Glutamatergic neuron (in vitro differentiated cells): ENCODE results near the gene THSD7B. TPM values are rescaled to one million over a fixed set of nuclear protein-coding genes. Genes with fewer than 3 reads are reported as not detected.

ENCODE experiments used
- DNase-seq: peaks from one replicate; pipeline ENCODE4 v3.0.0; 2022
- H3K27ac Mint-ChIP-seq: one replicate; pipeline ENCODE4 v1.8.0; 2020; ENCODE audit warnings: mild to moderate bottlenecking, mixed read lengths, inconsistent platforms; ENCODE audit not compliant: unreplicated experiment
- H3K27me3 Mint-ChIP-seq: one replicate; pipeline ENCODE4 v1.8.0; 2020; ENCODE audit warnings: mild to moderate bottlenecking, moderate library complexity, mixed read lengths, inconsistent platforms; ENCODE audit not compliant: unreplicated experiment
- H3K36me3 Mint-ChIP-seq: one replicate; pipeline ENCODE4 v1.8.0; 2020; ENCODE audit warnings: mild to moderate bottlenecking, mixed read lengths, inconsistent platforms; ENCODE audit not compliant: unreplicated experiment
- H3K4me1 Mint-ChIP-seq: one replicate; pipeline ENCODE4 v1.8.0; 2020; ENCODE audit warnings: mild to moderate bottlenecking, low read depth, mixed read lengths, inconsistent platforms; ENCODE audit not compliant: unreplicated experiment
- H3K4me3 Mint-ChIP-seq: one replicate; pipeline ENCODE4 v1.8.0; 2020; ENCODE audit warnings: mild to moderate bottlenecking, mixed read lengths, inconsistent platforms; ENCODE audit not compliant: unreplicated experiment
- H3K9me3 Mint-ChIP-seq: one replicate; pipeline ENCODE4 v1.8.0; 2020; ENCODE audit warnings: mild to moderate bottlenecking, moderate library complexity, mixed read lengths, inconsistent platforms; ENCODE audit not compliant: unreplicated experiment
- CTCF ChIP-seq: fragments of 200-600 bp; sonication (generic); IDR thresholded peaks from one replicate; pipeline ENCODE4 v1.5.0; 2021; ENCODE audit not compliant: partially characterized antibody, unreplicated experiment
- total RNA-seq: library from RNA; stranded (reverse); fragmentation: NEBNext Ultra II Directional; extraction: Animal tissue kit (Norgen Biotek cat#: 25700); gene quantifications from one replicate; pipeline ENCODE4 v1.2.1, GENCODE V29; 2021; ENCODE audit not compliant: unreplicated experiment

The THSD7B gene
- total RNA-seq, 1 donor from 2014 or later: 182 TPM

- Mint-ChIP-seq H3K4me3 (no peak overlapping the region), H3K36me3 (peaks cover 17% of the 10 kb centered on the region), H3K4me1 (peaks cover 2% of the 10 kb centered on the region), H3K27me3 (peaks cover 6% of the 10 kb centered on the region), H3K9me3 (peaks cover 2% of the 10 kb centered on the region), H3K27ac (no peak overlapping the region)
- TF ChIP-seq CTCF: no peak
- no peak for DNase-seq
Observed at GRCh38 chr2:137167651-137168050, 402.3 kb downstream of the THSD7B start.

DNA sequence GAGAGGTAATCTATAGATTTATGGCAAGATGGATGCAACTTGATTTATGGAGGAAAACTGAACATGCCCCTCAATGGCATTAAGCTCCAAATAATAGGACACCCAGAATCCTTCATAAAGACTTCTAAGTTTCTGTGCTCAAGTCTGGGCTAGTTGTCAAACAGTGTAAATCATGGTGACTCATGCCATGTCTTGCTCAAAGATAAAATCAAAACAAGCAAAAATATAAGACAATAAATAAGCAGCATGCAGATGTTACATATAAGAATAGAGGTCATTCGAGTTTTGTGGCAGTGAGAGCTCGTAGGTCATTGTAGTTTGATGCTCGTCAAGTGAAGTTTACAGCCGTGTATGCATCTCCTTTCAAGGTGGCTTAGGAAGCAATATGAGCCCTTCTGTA, 403.2 kb downstream of the THSD7B start:
- no peaks in the 10 kb centered on the region for H3K9me3 Mint-ChIP-seq
- H3K36me3 Mint-ChIP-seq: peaks cover 11% of the 10 kb centered on the region
- no peak for DNase-seq
- H3K27me3 Mint-ChIP-seq: no peaks in the 10 kb centered on the region
- H3K27ac Mint-ChIP-seq: no peak overlapping the region
- no peak overlapping the region for H3K4me3 Mint-ChIP-seq
- H3K4me1 Mint-ChIP-seq: peaks cover 2% of the 10 kb centered on the region
- TF ChIP-seq CTCF: no peak

DNA sequence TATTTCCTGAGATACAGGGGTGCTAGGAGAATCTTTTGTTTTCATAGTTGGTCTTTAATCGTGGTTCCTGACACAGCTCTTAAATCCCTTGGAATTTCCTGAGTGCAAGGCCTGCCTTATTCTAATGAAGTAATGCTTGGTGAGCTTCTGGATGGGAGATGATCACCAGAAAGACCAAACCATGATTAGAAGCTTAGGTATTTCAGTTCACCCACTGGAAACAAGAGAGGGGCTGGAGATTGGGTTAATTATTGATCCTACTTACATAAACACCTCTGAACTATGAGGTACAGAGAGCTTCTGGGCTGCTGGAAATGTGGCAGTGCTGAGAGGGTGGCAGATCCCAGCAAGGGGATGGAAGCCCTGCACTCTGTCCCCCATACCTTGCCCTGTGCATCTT, 406.8 kb downstream of the THSD7B start:
- H3K4me3 Mint-ChIP-seq: no peak overlapping the region
- no peak for DNase-seq
- H3K9me3 Mint-ChIP-seq: peaks cover 3% of the 10 kb centered on the region
- no peak overlapping the region for H3K27ac Mint-ChIP-seq
- no peak for TF ChIP-seq CTCF
- no peaks in the 10 kb centered on the region for H3K4me1 Mint-ChIP-seq
- H3K27me3 Mint-ChIP-seq: no peaks in the 10 kb centered on the region
- H3K36me3 Mint-ChIP-seq: peaks cover 6% of the 10 kb centered on the region

DNA sequence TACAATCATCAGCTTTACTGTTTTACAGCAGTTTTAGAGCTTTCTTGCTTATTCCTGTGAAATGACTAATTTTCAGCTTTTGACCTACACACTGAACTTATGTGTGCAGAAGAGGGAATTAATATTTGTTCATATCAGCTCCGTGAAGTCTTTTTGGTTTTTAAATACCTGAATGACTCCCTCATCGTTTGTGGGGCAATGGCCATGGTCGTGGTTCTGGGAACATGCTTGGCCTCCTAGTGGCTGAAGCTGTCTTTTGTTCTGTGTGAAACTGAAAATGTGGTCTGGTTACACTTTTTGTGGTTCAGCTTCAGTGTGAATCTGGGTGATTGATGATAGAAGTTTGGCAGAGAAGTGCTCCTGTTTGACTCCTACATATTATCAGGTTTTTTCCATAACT, 408.1 kb downstream of the THSD7B start:
- no peak overlapping the region for H3K4me3 Mint-ChIP-seq
- TF ChIP-seq CTCF: peak; percentile 66
- H3K27ac Mint-ChIP-seq: no peak overlapping the region
- DNase-seq: no peak
- H3K9me3 Mint-ChIP-seq: peaks cover 3% of the 10 kb centered on the region
- H3K36me3 Mint-ChIP-seq: peaks cover 3% of the 10 kb centered on the region
- no peaks in the 10 kb centered on the region for H3K27me3 Mint-ChIP-seq
- H3K4me1 Mint-ChIP-seq: no peaks in the 10 kb centered on the region

DNA sequence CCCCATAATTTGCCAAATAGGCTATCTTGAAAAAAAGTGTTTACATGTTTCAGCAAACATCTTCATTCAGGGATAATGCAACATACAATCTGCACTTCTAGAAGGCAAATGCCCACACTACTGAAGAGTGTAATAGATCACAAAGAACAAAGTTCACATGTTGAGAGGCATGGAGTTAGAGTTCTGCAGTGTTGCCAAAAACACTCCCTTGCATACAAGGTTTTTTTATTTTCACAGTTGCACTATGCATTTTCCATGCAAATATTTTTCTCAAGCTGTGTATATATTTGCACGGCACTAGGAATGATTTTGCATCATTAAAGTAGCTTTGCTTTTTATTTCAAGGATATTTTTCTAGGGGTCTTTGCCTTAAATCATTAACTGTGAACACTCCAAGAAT, 409.9 kb downstream of the THSD7B start:
- H3K4me3 Mint-ChIP-seq: no peak overlapping the region
- no peaks in the 10 kb centered on the region for H3K4me1 Mint-ChIP-seq
- H3K9me3 Mint-ChIP-seq: peaks cover 3% of the 10 kb centered on the region
- H3K36me3 Mint-ChIP-seq: no peaks in the 10 kb centered on the region
- H3K27me3 Mint-ChIP-seq: no peaks in the 10 kb centered on the region
- no peak overlapping the region for H3K27ac Mint-ChIP-seq
- no peak for DNase-seq
- no peak for TF ChIP-seq CTCF
